ENCODE measurements around the gene FRZB.

FRZB gene

DNA sequence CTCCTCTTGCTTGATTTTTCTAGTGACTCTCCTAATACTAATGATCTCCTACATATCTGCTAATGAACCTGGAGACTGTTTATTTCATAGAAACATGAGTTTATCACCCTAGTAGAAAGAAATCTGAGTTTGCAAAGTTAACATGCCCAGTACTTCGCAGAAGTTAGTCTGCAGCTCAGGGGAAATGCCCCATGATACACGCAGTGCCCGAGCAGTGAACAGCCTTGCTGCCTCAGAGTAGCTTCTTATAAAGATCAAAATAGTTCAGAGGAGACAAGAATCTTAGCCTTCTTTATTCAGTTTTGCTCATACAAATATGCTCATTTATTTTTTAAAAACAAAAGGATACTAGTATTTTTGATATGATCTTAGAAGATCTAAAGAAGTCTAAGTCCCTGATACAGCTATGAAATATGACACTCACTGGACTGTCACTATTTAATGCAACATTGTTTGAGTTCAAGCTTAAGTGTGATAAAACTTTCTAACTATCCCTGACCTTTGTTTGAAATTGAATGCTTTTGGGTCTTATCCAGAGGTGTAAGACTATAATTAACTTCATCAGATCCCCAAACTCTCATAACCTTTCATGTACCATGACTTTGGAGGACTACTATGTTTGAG lies 20.5 kb downstream of the FRZB start:
- DNase-seq (ENCODE audit: extremely low read depth in 1 of 2, low read depth in 1 of 2): no peak

DNA sequence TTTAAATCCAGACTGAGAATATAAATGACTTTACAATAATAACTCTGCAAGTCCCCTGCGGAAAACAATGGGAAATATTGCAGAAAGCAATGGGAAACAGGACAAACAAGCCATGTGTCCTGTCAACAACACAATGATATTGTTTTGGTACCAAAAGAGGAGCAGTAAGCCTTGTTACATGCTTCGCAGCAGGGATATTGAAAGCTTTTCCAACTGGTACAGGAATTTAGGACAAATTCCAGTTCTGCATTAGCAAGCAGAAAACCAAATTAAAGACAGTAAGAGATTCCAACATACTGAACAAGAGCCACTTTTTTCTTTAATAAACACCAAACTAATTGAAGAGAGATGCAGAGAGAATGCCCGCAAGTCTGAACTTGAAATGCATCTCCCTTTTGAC lies 30.0 kb downstream of the FRZB start:
- no peak for DNase-seq (ENCODE audit: extremely low read depth in 1 of 2, low read depth in 1 of 2)

DNA sequence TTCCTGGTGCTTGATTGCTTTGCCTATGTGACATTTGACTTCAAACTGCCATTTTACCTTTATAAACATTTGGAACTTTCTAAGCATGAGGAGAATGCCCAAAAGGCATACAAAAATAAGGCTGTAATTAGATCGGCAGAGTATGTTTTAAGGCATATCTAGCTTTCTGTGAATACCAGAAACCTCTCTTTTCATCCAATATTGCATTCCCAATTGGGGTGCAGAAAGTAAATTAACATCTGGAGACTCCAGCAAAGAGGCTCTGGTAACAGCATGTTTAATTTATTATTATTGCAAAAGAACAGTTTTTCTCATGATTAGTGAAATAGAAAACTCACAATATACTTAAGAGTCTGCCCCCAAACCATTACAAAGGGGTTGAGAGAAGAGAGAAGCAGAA lies 32.1 kb downstream of the FRZB start:
- no peak for DNase-seq (ENCODE audit: extremely low read depth in 1 of 2, low read depth in 1 of 2)

DNA sequence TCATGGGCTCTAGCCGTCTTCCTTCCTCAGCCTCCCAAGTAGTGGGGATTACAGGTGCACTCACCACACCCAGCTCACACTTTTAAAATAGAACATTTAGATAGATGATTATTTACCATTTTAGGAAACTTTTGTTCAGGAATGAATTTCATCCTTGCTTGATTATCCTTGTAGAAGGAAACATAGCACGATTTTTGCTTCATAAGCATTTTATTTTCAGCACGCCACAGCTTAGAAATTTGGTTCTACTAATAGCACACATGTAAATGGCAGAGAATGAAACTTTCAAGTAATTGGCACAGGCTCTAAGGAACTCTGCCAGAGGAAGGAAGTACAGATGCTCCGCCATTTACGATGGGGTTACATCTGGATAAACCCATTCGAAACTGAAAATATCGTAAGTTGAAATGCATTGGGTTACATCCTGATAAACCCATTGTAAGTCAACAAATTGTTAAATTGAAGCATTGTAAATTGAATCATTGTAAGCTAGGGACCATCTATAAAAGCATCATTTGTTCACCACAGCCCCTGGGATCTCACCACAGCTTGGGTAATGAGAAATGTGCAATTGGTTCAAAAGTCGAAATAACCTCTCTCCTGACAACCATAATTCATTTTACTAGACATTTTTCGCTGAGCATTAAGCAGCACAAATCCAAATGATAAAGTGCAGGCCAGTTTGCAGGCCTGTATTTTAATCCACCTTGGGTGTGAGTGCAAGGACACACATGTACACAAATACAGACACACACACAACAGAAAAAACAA lies 33.2 kb downstream of the FRZB start:
- DNase-seq (ENCODE audit: extremely low read depth in 1 of 2, low read depth in 1 of 2): no peak

DNA sequence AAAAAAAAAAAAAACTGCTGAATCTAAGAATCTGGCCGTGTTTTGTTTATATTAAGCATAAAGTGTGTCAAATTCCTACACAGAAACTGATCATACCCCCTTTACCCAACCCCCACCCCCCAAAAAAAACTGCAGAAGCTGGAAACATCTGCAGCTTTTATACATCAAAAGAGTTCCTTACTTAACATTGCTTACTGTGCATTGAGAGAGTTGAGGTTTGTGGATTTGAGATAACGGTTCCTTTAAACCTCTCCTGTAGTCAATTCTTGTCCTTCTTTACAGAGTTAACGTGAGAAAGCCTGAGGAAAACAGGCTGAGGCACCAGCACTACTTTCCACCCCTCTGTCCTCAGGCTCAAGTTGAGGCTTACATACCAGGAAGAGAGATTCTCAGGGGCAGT lies 34.5 kb downstream of the FRZB start:
- DNase-seq (ENCODE audit: extremely low read depth in 1 of 2, low read depth in 1 of 2): no peak

DNA sequence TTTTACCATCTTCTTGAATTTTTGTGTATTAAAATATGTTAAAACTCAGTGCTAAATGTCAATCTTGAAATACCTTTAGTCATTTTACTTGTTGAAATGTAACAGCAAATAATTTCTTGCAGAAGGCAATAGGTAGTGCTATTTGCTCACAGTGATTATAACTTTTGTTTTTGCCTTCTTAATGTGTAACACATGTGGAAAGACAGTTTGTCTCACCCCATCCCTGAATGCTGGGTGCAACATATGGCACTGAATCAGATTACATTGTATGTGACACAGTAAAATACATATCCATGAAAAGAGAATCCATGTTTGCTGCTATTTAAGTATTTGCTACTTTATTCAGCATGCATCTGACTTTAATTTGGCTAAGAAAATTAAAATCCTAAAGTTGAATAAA lies 35.3 kb downstream of the FRZB start:
- no peak for DNase-seq (ENCODE audit: extremely low read depth in 1 of 2, low read depth in 1 of 2)

DNA sequence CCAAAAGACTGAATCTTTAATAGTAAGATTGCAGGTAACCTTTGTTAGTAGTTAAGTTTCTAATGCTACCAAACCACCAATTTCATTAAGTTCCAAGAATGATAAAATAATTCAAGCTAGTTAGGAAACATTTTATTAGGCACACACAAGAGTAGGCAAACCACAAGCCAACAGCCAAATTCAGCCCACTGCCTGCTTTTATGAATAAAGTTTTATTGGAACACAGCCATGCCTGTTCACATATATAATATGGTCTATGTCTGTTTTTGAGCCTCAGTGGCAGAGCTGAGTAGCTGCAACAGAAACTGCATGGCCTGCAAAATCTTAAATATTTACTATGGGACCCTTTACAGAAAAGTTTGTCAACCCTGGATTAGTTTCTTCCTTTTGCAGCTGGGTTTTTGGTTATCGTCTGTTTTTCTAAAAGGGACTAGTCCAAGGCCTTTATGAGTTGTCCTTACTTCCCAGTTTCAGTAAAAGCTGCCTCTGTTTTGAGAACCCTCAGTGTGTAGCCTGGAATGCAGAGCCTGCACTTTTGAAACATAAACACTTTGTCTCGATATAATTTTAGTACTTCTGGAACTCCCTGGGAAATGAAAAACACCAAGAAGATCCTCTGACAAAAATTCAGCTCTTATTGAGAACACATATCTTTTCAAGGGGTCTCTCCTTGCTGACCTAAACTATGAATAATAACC lies 39.1 kb downstream of the FRZB start:
- no peak for DNase-seq (ENCODE audit: extremely low read depth in 1 of 2, low read depth in 1 of 2)

DNA sequence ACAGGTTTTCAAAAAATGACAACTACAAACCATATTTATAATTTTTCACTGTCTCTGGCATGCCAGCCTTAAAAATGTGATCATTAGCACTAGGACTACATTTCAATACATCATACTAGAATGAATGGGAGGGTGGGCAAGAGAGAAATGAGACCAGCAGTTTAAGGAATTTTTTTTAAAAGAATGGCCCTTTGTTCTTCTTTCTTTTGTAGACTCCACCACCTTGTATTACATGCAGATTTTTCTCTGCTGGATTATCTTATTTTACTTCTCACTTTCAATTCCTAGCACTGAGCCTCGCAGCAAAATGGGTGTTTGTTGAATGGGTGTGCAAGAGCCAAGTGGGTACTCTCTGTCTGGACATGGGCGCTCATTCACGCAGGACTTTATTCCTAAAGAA lies 39.9 kb downstream of the FRZB start:
- DNase-seq (ENCODE audit: extremely low read depth in 1 of 2, low read depth in 1 of 2): no peak

DNA sequence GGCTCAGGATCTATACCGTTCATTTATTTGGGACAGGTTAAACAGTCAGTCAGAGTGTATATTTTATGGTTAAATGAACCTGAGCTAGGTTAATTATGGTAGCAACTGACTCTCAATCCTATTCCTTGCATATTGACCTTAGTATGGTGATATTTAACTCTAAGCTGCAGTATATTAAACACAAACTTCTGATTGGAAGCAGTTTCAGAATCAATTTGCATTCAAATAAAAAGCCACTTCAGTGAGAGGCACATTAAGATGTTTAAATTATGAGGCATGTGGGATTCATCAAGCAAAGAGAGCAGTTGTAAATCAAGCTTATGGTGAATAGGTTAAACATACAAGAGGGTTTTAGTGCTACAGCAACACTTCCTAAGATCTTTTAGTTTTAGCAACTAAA lies 40.4 kb downstream of the FRZB start:
- DNase-seq (ENCODE audit: extremely low read depth in 1 of 2, low read depth in 1 of 2): no peak

DNA sequence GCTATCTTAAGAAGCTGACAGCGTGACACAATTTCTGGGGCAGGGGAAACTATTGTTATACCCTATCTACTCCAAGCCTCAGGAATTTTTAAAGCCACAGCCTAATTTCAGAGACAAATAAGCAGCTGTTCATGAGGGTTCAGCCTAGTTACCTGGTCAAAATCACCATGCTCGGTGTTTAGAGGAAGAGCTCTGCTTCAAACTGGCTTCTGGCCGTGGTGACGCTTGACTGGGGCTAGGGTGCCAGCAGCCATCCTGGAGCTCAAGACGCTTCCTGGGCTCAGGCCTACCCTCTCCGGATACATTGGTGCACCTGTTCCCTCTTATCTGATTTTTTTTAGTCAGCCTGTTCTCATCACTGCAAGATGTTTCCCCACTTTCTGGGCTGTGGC lies 41.7 kb downstream of the FRZB start:
- DNase-seq (ENCODE audit: extremely low read depth in 1 of 2, low read depth in 1 of 2): no peak

DNA sequence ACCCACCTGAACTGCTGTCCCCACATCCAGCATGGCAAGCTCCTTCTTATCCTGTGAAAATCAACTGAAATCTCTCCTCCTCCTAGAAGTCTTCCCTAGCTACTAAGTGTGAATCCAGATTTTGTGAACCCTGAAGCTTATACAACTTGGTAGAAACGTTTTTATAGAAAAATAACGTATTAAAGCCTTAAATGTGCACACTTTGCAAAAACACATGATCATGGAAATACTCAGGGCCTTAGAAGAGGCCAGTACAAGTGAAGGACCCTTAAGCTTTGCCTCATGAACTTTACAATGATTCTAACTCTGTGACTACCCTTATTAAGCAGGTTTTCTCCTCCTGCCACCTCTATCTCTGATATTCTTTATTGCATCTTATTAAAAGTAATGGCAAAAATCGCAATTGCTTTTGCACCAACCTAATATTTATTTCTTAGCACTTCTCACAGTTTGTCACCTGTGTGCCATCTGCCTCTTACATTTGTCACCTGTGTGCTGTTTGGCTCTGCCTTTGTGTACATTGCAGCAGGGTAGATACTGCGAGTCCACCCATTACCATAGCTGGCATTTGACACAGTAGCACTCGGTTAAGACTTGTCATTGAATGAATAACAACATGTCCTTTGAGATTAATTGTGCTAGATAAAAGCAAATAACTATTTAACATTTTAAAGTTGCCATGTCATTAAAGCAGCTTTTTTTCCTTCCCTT lies 42.2 kb downstream of the FRZB start:
- DNase-seq (ENCODE audit: extremely low read depth in 1 of 2, low read depth in 1 of 2): no peak

DNA sequence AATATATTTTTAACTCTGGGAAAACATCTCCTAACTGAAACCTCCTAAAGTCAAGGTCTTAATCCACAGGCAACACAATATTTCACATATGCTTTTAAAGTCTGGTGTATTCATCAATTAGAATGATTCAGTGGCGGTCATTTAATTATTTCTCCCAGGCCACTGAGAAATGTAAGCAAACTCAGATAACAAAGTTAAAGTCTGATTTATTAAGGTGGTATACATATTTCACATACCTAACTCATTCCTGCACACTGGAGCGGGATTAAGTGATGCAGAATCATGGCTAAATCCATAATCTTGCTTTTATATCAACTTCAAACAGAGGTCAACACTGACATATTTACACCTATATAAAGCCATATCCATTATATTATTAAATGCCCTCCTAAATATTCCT lies 43.7 kb downstream of the FRZB start:
- no peak for DNase-seq (ENCODE audit: extremely low read depth in 1 of 2, low read depth in 1 of 2)

DNA sequence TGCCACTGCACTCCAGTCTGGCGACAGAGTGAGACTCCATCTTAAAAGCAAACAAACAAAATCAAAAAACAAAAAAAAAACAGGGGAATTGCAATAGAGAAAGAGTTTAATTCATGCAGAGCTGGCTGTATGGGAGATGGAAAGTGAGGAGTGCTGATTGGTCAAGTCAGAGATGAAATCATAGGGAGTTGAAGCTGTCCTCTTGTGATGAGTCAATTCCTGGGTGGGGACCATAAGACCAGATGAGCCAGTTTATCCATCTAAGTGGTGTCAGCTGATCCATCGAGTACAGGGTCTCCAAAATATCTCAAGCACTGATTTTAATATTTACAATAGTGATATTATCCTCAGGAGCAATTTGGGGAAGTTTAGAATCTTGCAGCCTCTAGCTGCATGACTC lies 45.3 kb downstream of the FRZB start:
- DNase-seq (ENCODE audit: extremely low read depth in 1 of 2, low read depth in 1 of 2): no peak

DNA sequence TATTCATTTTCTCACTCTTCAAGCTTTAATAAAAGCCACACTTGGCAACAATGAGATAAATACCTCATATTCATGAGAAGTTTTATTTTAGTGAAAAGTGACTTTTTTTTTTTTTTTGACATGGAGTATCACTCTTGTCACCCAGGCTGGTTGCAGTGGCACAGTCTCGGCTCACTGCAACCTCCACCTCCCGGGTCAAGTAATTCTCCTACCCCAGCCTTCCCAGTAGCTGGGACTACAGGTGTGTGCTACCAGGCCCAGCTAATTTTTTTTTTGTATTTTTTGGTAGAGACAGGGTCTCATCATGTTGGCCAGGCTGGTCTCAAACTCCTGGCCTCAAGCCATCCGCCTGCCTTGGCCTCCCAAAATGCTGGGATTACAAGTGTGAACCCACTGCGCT lies 47.0 kb downstream of the FRZB start:
- DNase-seq (ENCODE audit: extremely low read depth in 1 of 2, low read depth in 1 of 2): no peak

DNA sequence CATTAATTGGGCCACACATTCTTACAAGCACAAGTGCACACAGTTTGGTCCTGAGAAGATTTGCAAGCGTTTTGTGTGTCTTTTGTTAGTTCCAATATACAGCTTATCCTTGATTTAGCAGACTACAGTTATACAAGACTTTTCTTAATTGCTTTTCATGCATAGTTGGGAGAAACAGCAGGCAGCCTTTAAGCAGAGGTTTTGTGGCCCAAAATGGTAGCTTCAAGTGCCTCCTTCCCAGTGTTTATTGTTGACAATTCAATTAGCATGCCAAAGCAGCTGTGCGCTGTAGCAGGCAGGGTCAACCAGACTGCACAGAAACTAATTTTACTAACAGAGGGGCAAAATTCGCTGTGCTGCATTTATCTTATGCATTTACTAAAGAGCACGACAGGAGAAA lies 47.5 kb downstream of the FRZB start:
- no peak for DNase-seq (ENCODE audit: extremely low read depth in 1 of 2, low read depth in 1 of 2)

DNA sequence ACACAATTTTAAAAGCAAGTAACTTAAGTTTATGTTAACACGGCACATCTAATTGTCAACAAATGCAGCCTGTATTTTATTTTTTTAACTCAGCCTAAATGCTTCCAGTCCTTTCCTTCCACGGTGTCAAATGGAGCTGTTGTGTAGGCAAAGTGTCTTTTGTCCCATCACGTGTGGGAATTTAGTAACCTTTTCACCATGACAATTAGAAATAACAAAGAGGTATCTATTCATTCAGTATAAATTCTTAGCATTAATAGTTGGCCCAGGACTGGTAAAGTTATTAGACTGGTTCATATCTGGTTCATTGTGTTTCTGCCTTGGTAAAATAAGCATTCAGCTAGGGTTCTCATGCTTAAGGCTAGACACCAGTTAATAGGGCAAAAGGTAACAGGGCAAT lies 47.9 kb downstream of the FRZB start:
- DNase-seq (ENCODE audit: extremely low read depth in 1 of 2, low read depth in 1 of 2): no peak

DNA sequence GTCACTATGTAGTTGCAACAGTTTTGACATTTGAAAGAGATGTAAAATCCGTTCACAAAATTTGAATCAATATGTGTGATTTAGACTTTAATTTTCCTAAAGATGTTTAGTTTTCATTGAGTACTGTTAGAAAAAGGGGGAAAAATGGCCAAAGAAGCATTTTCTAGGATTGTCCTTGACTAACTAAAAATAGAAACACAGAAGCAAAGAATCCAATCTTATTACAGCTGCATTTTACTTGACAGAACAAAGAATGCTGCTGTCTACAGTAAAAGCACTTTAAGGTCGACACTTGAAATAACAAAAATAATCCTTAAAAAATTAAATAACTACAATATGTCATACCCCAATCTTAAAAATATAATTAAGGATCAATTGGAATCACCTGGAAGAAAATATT lies 48.9 kb downstream of the FRZB start:
- DNase-seq (ENCODE audit: extremely low read depth in 1 of 2, low read depth in 1 of 2): no peak

DNA sequence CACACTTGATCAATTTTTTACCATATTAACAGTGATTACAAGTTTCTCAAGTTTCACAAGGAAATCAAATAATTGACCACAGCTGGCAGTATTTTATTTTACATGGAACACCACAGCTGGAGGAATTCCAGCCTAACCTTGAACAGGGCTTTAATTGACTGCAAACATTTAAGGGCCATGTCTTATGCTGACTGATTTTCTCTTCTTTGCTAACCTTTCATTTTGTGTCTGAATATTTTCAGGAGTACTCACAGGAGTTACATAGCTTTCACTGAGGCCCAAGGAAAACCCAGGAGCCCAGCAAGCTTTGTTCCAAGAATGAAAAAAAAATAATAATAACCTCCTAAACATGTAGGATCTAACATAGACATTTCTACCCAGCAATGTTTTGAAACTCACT lies 49.6 kb downstream of the FRZB start:
- DNase-seq (ENCODE audit: extremely low read depth in 1 of 2, low read depth in 1 of 2): no peak

DNA sequence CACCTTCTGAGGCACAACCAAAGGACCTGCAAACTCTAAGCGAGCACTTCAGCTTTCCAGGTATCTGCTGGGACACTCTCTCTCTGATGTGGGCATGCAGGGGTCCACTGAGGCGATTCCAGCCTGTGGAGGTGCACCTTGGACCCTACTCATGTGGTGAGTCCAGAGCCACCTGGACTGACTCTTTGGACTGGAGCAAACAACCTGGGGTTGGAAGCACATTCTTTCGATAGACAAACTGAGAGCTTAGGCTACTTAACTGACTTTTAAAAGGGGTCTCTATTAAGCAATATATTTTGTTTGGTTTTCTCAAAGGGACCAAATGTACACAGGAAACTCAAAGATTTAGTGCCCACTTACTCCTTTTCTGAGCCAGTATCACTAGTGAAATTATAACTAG lies 51.6 kb downstream of the FRZB start:
- no peak for DNase-seq (ENCODE audit: extremely low read depth in 1 of 2, low read depth in 1 of 2)

DNA sequence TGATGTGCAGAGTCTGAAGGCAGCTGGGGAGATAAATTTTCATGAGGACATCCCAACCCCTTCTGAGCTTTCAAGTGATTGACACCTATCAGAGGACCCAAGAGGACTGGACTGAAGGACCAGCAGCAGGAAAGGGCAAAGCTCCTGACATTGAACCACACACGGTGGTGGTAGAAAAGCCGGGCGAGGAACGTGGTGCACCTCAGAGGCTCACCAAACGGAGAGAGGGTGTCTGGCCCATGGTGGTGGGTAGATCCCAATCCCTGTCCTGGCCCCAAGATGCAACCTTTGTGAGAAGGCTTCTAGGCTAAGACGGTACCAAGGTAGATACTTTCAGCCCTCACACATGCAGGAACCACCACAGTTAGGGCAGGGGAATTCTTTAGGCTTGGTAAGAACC lies 52.1 kb downstream of the FRZB start:
- DNase-seq (ENCODE audit: extremely low read depth in 1 of 2, low read depth in 1 of 2): no peak

DNA sequence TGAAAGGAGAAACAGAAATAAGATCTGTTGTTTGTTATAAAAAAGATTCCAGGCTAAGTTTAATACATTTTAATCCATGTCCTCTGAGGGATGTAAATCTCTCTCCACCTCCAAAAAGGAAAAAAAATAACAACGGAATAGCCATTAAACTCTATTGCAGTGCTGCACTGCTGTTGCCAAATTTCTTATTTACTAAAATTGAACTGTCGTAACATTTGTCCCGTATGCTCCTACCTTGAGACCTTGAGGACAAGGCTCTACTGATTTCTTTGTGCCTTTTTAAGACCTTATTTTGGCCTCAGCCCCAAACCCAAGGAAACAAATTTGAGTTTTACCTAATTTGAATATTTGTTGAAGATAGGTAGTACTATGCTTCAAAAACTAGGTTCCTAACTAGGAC lies 56.4 kb downstream of the FRZB start:
- no peak for DNase-seq (ENCODE audit: extremely low read depth in 1 of 2, low read depth in 1 of 2)

DNA sequence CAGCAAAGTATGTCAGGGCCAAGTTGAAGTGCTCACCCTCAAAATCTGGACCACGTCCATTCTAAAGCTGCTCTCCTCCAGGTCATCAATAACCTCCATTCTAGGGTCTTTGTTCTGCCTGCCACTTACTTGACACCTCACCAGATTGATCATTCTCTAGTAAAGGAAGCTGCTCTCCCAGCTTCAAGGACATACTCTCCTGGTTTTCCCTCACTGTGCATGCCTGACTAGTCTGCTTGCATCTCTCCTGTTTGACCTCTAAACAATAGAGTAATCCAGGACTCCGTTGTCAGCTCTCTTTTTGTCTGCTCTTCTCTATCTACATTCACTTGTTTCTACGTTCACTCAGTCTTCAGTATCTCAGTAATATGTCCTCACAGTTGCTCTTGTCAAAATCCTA lies 59.1 kb downstream of the FRZB start:
- no peak for DNase-seq (ENCODE audit: extremely low read depth in 1 of 2, low read depth in 1 of 2)
